ENCODE measurements around the gene PLS1.

DNA sequence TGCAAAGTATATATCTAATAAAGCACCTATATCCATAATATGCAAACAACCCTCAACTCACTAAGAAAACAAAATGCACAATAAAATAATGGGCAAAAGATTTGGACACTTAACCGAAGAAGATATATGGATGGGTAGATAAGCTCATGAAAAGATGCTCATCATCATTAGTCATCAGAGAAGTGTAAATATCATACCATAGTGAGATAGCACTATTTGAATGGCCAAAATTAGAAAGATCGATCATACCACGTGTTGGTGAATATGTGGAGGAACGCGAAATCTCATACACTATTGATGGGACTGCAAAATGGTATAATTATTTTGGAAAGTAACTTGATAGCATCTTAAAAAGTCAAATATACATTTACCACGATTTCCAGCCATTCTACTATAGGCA lies 40.5 kb downstream of the PLS1 start:
- TF ChIP-seq CTCF (IDR thresholded peaks at IDR 0.05; ENCODE audit: insufficient read depth, low read length) (no peak), POLR2AphosphoS5 (IDR thresholded peaks at IDR 0.05; ENCODE audit: low read depth) (no peak), SPI1 (IDR thresholded peaks at IDR 0.05; ENCODE audit: borderline replicate concordance, low read depth) (no peak), GABPA (IDR thresholded peaks at IDR 0.05; ENCODE audit: low read depth) (no peak)

All from HL-60 (cell line).